HCT116 (cell line): Measurements from ENCODE around the gene SLFN12L. TPM values are rescaled to one million over a fixed set of nuclear protein-coding genes. Genes with fewer than 3 reads are reported as not detected.

ENCODE experiments used
- ATAC-seq: fragments of 200-7000 bp; cut with Tn5 transposase; 2 replicates; pipeline ENCODE4 v1.9.1; 2020; ENCODE audit warnings: mild to moderate bottlenecking, moderate library complexity
- BruUV-seq: library from RNA; stranded (reverse); fragments of 400-500 nt; replicated peaks from 2 replicates; lab custom pipeline; 2021; lab: Mats Ljungman, UMichigan
- CTCF ChIA-PET: fragments of 300-600 bp; sonication (Branson Sonifier 250); formaldehyde crosslinking; loops from one replicate; lab custom pipeline; 2021; ENCODE audit warnings: antibody characterized with exemption; lab: Charles Lee
- POLR2A ChIA-PET: fragments of 300-600, 350-600 bp; sonication (Branson Sonifier 250); formaldehyde crosslinking; loops from one replicate; lab custom pipeline; 2021; ENCODE audit warnings: antibody characterized with exemption; lab: Charles Lee
- RAD21 ChIA-PET, 2 experiments: fragments of 300-600 bp; sonication (Branson Sonifier 250); formaldehyde crosslinking; loops; one replicate each; lab custom pipeline; 2023; ENCODE audit warnings: low total read pairs in 2 of 2; ENCODE audit not compliant: uncharacterized antibody in 2 of 2, unreplicated experiment in 2 of 2, low non-redundant PET in 1 of 2; lab: Charles Lee
- DNase-seq: peaks from one replicate; pipeline ENCODE4 v3.0.0-alpha.2; 2010; ENCODE audit warnings: low read depth, low spot score
- H2AFZ ChIP-seq: fragments of 200-600 bp; shearing (Covaris generic), sonication (generic); 2 replicates; pipeline ENCODE4 v1.6.1; 2017; ENCODE audit warnings: low read depth, mixed run types, mixed read lengths, antibody characterized with exemption, low read length; ENCODE audit not compliant: poor library complexity, severe bottlenecking
- H3K27ac ChIP-seq: 2 replicates; pipeline ENCODE4 v1.5.1; 2012; ENCODE audit warnings: low read depth, low read length
- H3K27me3 ChIP-seq: fragments of 200-600 bp; sonication (generic); 2 replicates; pipeline ENCODE4 v1.6.1; 2016; ENCODE audit warnings: mixed run types, low read length, mixed read lengths; ENCODE audit not compliant: insufficient read depth
- H3K36me3 ChIP-seq, 2 experiments: fragments of 200-500 bp in 1 of 2; fragments of 200-600 bp in 1 of 2; sonication (Bioruptor generic) in 1 of 2; sonication (generic) in 1 of 2; 2 replicates each; pipeline versions ENCODE4 v1.5.1 to v1.6.1; 2014 to 2016; ENCODE audit warnings: low read length in 2 of 2, inconsistent platforms in 1 of 2, mixed read lengths in 1 of 2, mixed run types in 1 of 2; ENCODE audit not compliant: insufficient read depth in 2 of 2, control insufficient read depth in 1 of 2
- H3K4me1 ChIP-seq, 2 experiments: fragments of 200-600 bp in 1 of 2; sonication (generic) in 1 of 2; 2 replicates each; pipeline versions ENCODE4 v1.5.1 to v1.6.1; 2012 to 2017; ENCODE audit warnings: low read length in 2 of 2, inconsistent platforms in 1 of 2, mild to moderate bottlenecking in 1 of 2, mixed read lengths in 1 of 2, mixed run types in 1 of 2, moderate library complexity in 1 of 2; ENCODE audit not compliant: insufficient read depth in 2 of 2, control insufficient read depth in 1 of 2
- H3K4me2 ChIP-seq: fragments of 200-600 bp; sonication (generic); 2 replicates; pipeline ENCODE4 v1.6.1; 2017; ENCODE audit warnings: mixed run types, low read length, mixed read lengths
- H3K4me3 ChIP-seq, 2 experiments: fragments of 200-600 bp in 1 of 2; sonication (generic) in 1 of 2; replicated peaks in 1 of 2; 2 replicates each; pipeline ENCODE4 v1.5.1; 2011 to 2016; ENCODE audit warnings: low read length in 2 of 2, control low read depth in 1 of 2, low read depth in 1 of 2, mild to moderate bottlenecking in 1 of 2, mixed read lengths in 1 of 2, mixed run types in 1 of 2
- H3K79me2 ChIP-seq: fragments of 200-600 bp; sonication (generic); 2 replicates; pipeline ENCODE4 v1.6.1; 2017; ENCODE audit warnings: mild to moderate bottlenecking, mixed run types, low read length, moderate library complexity, mixed read lengths; ENCODE audit not compliant: insufficient read depth
- H3K9ac ChIP-seq: fragments of 200-600 bp; sonication (generic); 2 replicates; pipeline ENCODE4 v1.6.1; 2016; ENCODE audit warnings: low read length, mixed read lengths
- H3K9me2 ChIP-seq: fragments of 200-600 bp; sonication (generic), shearing (Covaris generic); 2 replicates; pipeline ENCODE4 v1.6.1; 2017; ENCODE audit warnings: mixed run types, mild to moderate bottlenecking, moderate library complexity; ENCODE audit not compliant: insufficient read depth
- H3K9me3 ChIP-seq, 2 experiments: fragments of 200-500 bp in 1 of 2; fragments of 200-600 bp in 1 of 2; sonication (Bioruptor generic) in 1 of 2; sonication (generic) in 1 of 2; 2 replicates each; pipeline ENCODE4 v1.6.1; 2014 to 2017; ENCODE audit warnings: low read length in 2 of 2, mixed read lengths in 2 of 2, inconsistent platforms in 1 of 2, low read depth in 1 of 2, mild to moderate bottlenecking in 1 of 2, mixed run types in 1 of 2, moderate library complexity in 1 of 2; ENCODE audit not compliant: control insufficient read depth in 1 of 2, insufficient read depth in 1 of 2
- H4K20me1 ChIP-seq: fragments of 200-600 bp; sonication (generic), shearing (Covaris generic); 2 replicates; pipeline ENCODE4 v1.6.1; 2017; ENCODE audit warnings: mixed run types, mild to moderate bottlenecking, moderate library complexity; ENCODE audit not compliant: insufficient read depth
- ATF3 ChIP-seq: IDR thresholded peaks from 2 replicates; pipeline ENCODE4 v1.6.1; 2012
- CEBPB ChIP-seq: IDR thresholded peaks from 2 replicates; pipeline ENCODE4 v1.6.1; 2012; ENCODE audit warnings: low read depth
- CTCF ChIP-seq, 3 experiments: fragments of 200-600 bp in 1 of 3; sonication (generic) in 1 of 3; IDR thresholded peaks in 2 of 3; conservative IDR thresholded peaks in 1 of 3; 2 replicates each; pipeline ENCODE4 v1.5.1; 2012 to 2017; ENCODE audit warnings: low read depth in 2 of 3, low read length in 2 of 3, antibody characterized with exemption in 1 of 3, borderline replicate concordance in 1 of 3, control low read depth in 1 of 3, mild to moderate bottlenecking in 1 of 3, mixed read lengths in 1 of 3, mixed run types in 1 of 3, moderate library complexity in 1 of 3; ENCODE audit not compliant: insufficient read depth in 1 of 3
- ELF1 ChIP-seq: IDR thresholded peaks from 2 replicates; pipeline ENCODE4 v1.6.1; 2012; ENCODE audit warnings: low read depth, borderline replicate concordance
- EZH2 ChIP-seq: fragments of 200-600 bp; sonication (generic); IDR thresholded peaks from 2 replicates; pipeline ENCODE4 v1.6.1; 2017; ENCODE audit warnings: antibody characterized with exemption, mixed run types
- EZH2phosphoT487 ChIP-seq: fragments of 200-600 bp; IDR thresholded peaks from 2 replicates; pipeline ENCODE4 v1.6.1; 2018; ENCODE audit warnings: antibody characterized with exemption, borderline replicate concordance
- FOSL1 ChIP-seq: IDR thresholded peaks from 2 replicates; pipeline ENCODE4 v1.6.1; 2012; ENCODE audit warnings: low read depth
- JUND ChIP-seq: IDR thresholded peaks from 2 replicates; pipeline ENCODE4 v1.6.1; 2012
- MAX ChIP-seq: IDR thresholded peaks from 2 replicates; pipeline ENCODE4 v1.6.1; 2012
- POLR2A ChIP-seq: IDR thresholded peaks from 2 replicates; pipeline ENCODE4 v1.7.0; 2011; ENCODE audit warnings: borderline replicate concordance; ENCODE audit not compliant: insufficient read depth, insufficient read length; ENCODE audit errors: extremely low read depth
- POLR2AphosphoS5 ChIP-seq: IDR thresholded peaks from 2 replicates; pipeline ENCODE4 v1.6.1; 2011; ENCODE audit warnings: mild to moderate bottlenecking, low read depth, low read length, moderate library complexity
- RAD21 ChIP-seq: IDR thresholded peaks from 2 replicates; pipeline ENCODE4 v1.6.1; 2012; ENCODE audit warnings: low read depth, mild to moderate bottlenecking
- REST ChIP-seq: IDR thresholded peaks from 2 replicates; pipeline ENCODE4 v1.6.1; 2012; ENCODE audit warnings: low read depth
- SIN3A ChIP-seq: IDR thresholded peaks from 2 replicates; pipeline ENCODE4 v1.6.1; 2012; ENCODE audit warnings: low read depth
- SP1 ChIP-seq: IDR thresholded peaks from 2 replicates; pipeline ENCODE4 v1.6.1; 2012; ENCODE audit warnings: low read depth
- YY1 ChIP-seq: IDR thresholded peaks from 2 replicates; pipeline ENCODE4 v1.6.1; 2011; ENCODE audit warnings: low read length, low read depth, moderate library complexity, mild to moderate bottlenecking; ENCODE audit not compliant: insufficient replicate concordance; ENCODE audit errors: extremely low read depth
- ZBTB33 ChIP-seq: IDR thresholded peaks from 2 replicates; pipeline ENCODE4 v1.6.1; 2011; ENCODE audit warnings: mild to moderate bottlenecking, low read length, moderate library complexity; ENCODE audit not compliant: insufficient replicate concordance; ENCODE audit errors: extremely low read depth
- ZNF274 ChIP-seq: fragments of 200-500 bp; sonication (Bioruptor generic); IDR thresholded peaks from 2 replicates; pipeline ENCODE4 v1.6.1; 2014; ENCODE audit warnings: mild to moderate bottlenecking, low read depth, low read length, inconsistent platforms
- intact Hi-C: fragments of 100-400 bp; cut with micrococcal nuclease; formaldehyde crosslinking; loops from 2 replicates; pipeline ENCODE4 v1.10.0; 2022
- total RNA-seq: library from RNA; stranded (reverse); gene quantifications from one replicate; pipeline ENCODE4 v1.2.1, GENCODE V29; 2021; ENCODE audit not compliant: unreplicated experiment

Gene SLFN12L
- total RNA-seq, 1 experiment from 2014 or later: 0.17 TPM

GRCh38 chr17:35493040-35493439 is 44.4 kb downstream of the SLFN12L start:
- H3K27me3 ChIP-seq: peaks cover 34% of the 10 kb centered on the region
- no peak overlapping the region for H3K4me3 ChIP-seq
- no peak overlapping the region for H2AFZ ChIP-seq
- no peak overlapping the region for H3K27ac ChIP-seq
- ATAC-seq: no peak
- H3K9ac ChIP-seq: no peak overlapping the region
- POLR2A ChIA-PET: no interaction called here
- no peaks in the 10 kb centered on the region for H3K4me1 ChIP-seq
- no peak for DNase-seq
- TF ChIP-seq POLR2A (no peak), ATF3 (no peak), RAD21 (no peak), CEBPB (no peak), ELF1 (no peak), ZBTB33 (no peak), REST (no peak), MAX (no peak), FOSL1 (no peak), SIN3A (no peak), EZH2 (no peak), ZNF274 (no peak), CTCF (IDR thresholded peaks at IDR 0.05 in 2 of 3, conservative IDR thresholded peaks at IDR 0.05 in 1 of 3; ENCODE audit: borderline replicate concordance in 1 of 3, insufficient read depth in 1 of 3, low read depth in 2 of 3, low read length in 2 of 3) (no peak), JUND (no peak), SP1 (no peak), YY1 (no peak), POLR2AphosphoS5 (no peak), EZH2phosphoT487 (no peak)
- CTCF ChIA-PET: no interaction called here
- H3K4me2 ChIP-seq: no peak overlapping the region
- BruUV-seq: no TSS peak
- no peaks in the 10 kb centered on the region for H3K9me2 ChIP-seq
- H3K79me2 ChIP-seq: no peaks in the 10 kb centered on the region
- no peaks in the 10 kb centered on the region for H4K20me1 ChIP-seq
- intact Hi-C loops: no loop called here
- no peaks in the 10 kb centered on the region for H3K9me3 ChIP-seq
- no peaks in the 10 kb centered on the region for H3K36me3 ChIP-seq
- RAD21 ChIA-PET: no interaction called here
